GM18520 (cell line): ENCODE data around the gene NBAS.
"Not testable (repeated sequence)": the region's sequence is repeated elsewhere in the genome, so short reads cannot be mapped to it uniquely, and the experiment has no call there.

Experiments
- ATAC-seq: cut with Tn5 transposase; IDR thresholded peaks from one replicate; pipeline ENCODE4 v1.9.1; 2021; ENCODE audit not compliant: unreplicated experiment

Gene NBAS

GRCh38 chr2:15230599-15231192, 330.4 kb downstream of the NBAS start:
- no peak for ATAC-seq

- ATAC-seq: no peak
These were observed 334.5 kb downstream of the NBAS start for GRCh38 chr2:15226661-15227060.

DNA sequence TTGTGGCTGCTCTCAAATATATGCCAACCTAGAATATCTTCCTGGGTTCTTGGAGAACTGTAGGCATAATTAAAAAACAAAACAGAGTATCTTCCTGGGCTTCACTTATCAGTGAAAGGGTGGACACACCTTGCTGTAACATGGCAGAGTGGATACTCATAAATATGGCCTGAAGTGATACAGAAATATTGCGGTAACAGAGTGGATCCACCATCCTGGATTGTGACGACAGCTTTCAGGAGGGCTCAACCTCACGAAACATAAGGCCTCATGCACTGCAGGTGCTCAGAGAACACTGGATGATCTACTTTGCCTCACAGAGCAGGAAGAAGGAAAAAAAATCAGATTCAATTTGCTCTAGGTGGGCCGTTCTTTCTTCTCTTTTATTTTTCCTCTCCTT, 336.0 kb downstream of the NBAS start:
- ATAC-seq: no peak

DNA sequence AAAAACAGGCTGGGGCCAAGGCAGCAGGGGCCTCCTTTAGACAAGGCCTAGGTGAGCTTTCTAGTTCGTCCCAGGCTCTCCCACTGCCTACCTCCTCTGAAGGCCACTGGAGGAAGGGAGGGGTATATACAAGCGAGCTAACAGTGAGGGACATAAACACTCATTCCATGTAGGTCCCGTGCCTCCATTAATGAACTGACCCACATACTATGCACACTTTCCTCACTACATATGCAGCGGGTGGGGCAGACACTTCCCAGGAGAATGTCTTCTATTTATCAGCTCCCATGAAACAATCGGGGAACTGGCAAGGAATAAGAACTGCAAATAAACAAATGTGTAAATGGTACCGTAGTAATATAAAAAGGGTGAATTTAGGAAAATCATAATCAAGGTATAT, 336.5 kb downstream of the NBAS start:
- no peak for ATAC-seq

- ATAC-seq: no peak
These were observed 337.2 kb downstream of the NBAS start for GRCh38 chr2:15223887-15224286.

DNA sequence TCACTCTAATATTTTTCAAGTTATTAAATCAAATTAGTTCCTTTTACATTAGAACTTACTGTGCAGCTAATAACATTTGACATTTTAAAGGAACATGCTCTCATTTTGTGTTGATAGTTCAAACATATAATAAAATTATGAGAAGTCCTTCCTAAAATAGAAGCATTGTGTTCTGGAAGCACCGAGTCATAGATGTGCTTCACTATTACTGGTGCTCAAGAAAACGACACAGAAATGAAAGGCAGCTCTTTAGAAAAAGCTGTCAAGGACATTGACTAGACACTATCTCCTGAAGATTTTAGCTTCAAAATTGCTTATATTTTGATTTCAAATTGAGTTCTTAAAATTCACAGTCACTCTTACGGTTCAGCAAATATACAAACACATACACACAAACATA, 338.3 kb downstream of the NBAS start:
- no peak for ATAC-seq

DNA sequence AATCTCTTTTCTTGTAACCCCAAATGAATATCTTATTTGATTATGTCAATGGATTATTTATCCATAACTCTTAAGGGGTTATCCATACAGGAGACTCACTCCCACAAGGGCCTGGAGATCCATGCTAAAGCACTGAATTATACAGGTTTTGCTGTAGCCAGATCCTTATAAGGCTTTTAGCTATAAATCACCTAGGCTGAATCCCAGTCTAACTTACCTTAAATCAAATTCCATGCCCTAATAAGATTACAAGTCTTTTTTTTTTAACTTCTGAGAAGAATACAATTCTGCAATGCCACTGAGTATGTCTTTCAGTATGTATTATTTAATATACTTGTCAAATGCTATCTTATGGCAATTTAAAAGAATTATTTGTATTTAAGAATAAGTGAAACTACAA, 340.5 kb downstream of the NBAS start:
- ATAC-seq: no peak

- no peak for ATAC-seq
These were observed 342.6 kb downstream of the NBAS start for GRCh38 chr2:15218423-15219086.

GRCh38 chr2:15212249-15212648, 348.9 kb downstream of the NBAS start:
- ATAC-seq: no peak

DNA sequence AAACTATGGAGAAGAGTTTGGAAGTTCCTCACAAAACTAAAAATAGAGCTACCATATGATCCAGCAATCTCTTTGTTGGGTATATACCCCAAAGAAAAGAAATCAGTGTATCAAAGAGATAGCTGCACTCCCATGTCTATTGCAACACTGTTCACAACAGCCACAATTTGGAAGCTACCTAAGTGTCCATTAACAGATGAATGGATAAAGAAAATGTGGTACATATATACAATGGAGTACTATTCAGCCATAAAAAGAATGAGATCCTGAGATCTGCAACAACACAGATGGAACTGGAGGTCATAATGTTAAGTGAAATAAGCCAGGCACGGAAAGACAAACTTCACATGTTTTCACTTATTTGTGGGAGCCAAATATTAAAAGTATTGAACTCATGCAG, 350.6 kb downstream of the NBAS start:
- ATAC-seq: not testable (repeated sequence)

DNA sequence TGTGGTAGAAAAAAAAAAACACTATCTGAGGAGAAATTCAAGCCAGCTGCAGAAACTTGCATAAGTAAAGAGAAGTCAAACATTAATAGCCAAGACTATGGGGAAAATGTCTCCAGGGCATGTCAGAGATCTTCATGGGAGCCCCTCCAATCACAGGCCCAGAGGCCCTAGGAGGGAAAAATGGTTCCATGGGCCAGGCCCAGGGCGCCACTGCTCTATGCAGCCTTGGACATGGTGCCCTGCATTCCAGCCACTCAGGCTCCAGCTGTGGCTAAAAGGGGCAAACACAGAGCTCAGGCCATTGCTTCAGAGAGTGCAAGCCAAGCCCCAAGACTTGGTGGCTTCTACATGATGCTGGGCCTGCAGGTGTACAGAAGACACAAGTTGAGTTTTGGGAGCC, 354.7 kb downstream of the NBAS start:
- no peak for ATAC-seq

DNA sequence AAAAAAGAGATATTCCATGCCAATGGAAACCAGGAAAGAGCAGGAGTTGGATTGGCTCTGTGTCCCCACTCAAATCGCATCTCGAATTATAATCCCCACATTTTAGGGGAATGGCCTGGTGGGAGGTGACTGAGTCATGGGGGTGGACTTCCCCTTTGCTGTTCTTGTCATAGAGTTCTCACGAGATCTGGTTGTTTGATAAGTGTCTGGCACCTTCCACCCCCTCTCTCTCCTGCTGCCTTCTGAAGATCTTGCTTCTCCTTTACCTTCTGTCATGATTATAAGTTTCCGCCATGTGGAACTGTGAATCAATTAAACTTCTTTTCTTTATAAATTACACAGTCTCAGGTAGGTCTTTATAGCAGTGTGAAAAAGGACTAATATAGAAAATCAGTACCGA, 355.6 kb downstream of the NBAS start:
- no peak for ATAC-seq

GRCh38 chr2:15201009-15201408, 360.1 kb downstream of the NBAS start:
- no peak for ATAC-seq

- ATAC-seq: no peak
These were observed 360.6 kb downstream of the NBAS start for GRCh38 chr2:15200581-15200980.

DNA sequence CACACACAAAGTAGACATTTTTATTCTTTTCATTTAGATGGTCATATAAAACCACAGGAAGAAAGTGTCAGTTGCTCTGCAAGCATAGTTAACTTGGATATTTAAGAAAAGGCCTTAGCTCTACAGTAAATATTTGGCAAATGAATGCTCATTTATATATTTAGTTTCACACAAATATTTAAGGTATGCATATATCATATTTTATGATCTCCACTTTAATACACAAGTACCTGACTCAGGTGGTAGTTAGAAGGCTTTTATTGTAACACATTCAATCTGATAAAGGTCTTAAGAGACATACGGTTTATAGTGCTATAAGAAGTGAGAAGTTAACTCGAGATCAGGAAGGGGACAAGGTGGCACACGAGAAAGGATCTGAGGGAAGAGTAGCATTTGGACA, 363.1 kb downstream of the NBAS start:
- no peak for ATAC-seq

DNA sequence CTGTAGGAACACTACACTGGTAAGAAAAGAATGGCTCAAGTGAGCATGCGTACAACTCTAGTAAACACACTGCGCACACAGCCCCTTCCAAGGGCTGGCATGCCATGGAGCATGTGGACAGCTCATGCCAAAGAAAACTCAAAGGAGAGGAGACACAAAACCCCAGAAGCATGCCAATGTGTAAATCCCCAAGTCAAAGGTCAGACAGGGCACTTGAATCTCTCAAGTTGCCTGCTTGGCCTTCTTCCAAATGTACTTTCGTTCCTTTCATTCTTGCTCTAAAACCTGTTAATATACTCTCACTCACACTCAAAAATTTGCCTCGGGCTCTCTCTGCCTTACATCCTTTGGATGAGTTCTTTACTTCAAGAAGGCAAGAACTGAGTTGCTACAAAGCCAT, 365.3 kb downstream of the NBAS start:
- ATAC-seq: no peak

GRCh38 chr2:15191789-15192188, 369.3 kb downstream of the NBAS start:
- ATAC-seq: no peak

DNA sequence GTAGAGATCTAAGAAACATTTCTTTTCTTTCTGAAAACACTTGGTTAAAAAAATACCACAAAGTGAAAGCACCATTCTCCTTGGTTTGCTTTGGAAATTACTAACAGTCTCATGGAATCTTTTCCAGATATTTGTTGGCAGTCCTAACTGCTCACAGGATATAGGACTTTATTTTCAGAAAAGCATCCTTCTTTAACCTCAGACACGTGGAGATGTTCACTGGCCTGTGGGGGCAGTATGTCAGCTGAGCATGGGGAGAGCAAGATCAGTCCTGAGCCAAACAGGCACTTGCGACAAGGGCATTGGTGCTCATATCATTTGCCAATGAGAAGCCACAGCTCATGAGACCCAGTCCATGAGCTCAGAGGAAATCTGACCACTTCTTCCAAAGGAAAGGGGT, 371.9 kb downstream of the NBAS start:
- no peak for ATAC-seq

GRCh38 chr2:15187702-15188101, 373.4 kb downstream of the NBAS start:
- ATAC-seq: no peak

- no peak for ATAC-seq
These were observed 375.0 kb downstream of the NBAS start for GRCh38 chr2:15186118-15186517.

- ATAC-seq: no peak
These were observed 376.6 kb downstream of the NBAS start for GRCh38 chr2:15184491-15184890.

DNA sequence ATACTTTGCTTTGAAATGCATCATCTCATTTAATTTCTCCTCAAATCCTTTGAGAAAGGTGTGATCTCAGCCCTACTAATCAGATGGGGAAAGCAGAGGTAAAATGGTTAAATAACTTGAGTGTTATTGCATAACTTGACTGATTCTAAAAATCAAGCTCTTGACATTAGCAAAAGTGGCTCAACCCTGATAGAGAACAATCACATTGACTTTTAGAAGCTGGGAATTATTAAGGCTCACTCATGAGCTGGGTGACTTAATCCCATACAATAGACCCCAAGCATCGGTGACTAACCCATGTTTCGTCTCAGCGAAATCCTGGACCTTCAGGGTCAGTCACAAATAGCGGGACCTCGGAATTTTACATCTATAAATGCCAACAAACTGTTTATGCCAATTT, 378.9 kb downstream of the NBAS start:
- no peak for ATAC-seq

GRCh38 chr2:15181092-15181745, 379.9 kb downstream of the NBAS start:
- ATAC-seq: no peak
